Measurements from ENCODE around the gene KRTAP23-1. TPM values are rescaled to one million over a fixed set of nuclear protein-coding genes. Genes with fewer than 3 reads are reported as not detected.

Gene KRTAP23-1
- polyA plus RNA-seq, 1 experiment: not detected

DNA sequence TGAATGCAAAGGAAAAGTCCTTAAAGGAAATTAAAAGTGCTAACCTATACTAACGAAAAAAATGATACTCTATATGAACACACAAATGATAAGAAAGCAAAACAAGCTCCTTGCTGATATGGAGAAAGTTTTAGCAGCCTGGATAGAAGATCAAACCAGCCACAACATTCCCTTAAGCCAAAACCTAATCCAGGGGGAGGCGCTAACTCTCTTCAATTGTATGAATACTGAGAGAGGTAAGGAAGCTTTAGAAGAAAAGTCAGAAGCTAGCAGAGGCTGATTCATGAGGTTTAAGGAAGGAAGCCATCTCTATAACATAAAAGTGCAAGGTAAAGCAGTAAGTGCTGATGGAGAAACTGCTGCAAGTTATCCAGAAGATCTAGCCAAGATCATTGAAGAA is 3.4 kb downstream of the KRTAP23-1 start:
- H3K27ac ChIP-seq (ENCODE audit: low read depth, low read length): no peak overlapping the region
- no peak overlapping the region for H3K4me3 ChIP-seq (ENCODE audit: low read depth, low read length)
- CTCF ChIA-PET: no interaction called here
- H3K9me3 ChIP-seq (ENCODE audit: control insufficient read depth, insufficient read depth, low read length): peaks cover 18% of the 10 kb centered on the region
- H3K27me3 ChIP-seq (ENCODE audit: control insufficient read depth, insufficient read depth, low read length): no peaks in the 10 kb centered on the region
- no peak for DNase-seq (ENCODE audit: low read depth, low spot score)
- TF ChIP-seq CTCF (IDR thresholded peaks at IDR 0.05; ENCODE audit: low read depth, low read length): no peak
- POLR2A ChIA-PET: no interaction called here

DNA sequence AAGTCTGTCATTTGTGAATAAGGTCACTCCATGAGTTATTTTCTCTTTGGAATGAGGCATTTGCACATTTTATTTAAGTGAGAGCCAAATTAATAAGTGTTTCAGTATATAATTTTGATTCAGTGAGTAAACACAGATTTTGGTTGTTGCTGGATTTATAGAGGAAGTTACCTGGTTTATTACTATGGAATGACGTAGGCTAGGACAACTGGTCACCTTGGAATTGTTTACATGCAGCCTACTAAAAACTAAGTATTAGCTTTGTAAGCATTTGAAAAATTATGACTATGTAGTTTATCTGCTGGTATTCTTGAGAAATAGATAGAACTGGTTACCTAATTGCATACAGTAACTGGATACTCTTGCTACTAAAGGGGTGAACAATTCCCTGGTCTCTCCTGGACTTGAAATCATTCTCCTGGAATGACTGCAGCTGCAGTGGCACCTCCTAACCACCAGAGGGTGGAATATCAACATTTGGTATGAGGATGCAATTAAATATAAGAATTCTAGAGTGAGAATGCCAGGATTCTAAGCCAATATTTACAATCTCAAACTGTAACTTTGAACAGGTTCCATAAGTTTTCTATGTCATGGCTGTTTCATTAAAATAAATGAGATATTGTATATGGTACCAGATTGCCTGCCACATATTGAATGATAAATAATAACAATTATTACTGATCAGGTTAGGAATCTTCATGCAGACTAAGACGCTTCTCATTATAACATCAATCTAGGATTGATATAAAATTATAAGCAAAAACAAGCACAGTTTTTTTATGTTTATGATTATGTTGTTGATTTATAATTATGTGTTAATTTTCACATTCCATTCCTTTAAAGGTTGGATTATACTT is 7.5 kb downstream of the KRTAP23-1 start:
- peak; percentile 49 for TF ChIP-seq CTCF (IDR thresholded peaks at IDR 0.05; ENCODE audit: low read depth, low read length)
- ChIA-PET POLR2A (no interaction called here), CTCF (interaction anchor here (0.6 to 1.3 kb wide), 2 partner anchors 739 to 744 kb away, joined by 3 read pairs; no protein-coding TSS in a partner anchor)
- H3K27ac ChIP-seq (ENCODE audit: low read depth, low read length): no peak overlapping the region
- H3K27me3 ChIP-seq (ENCODE audit: control insufficient read depth, insufficient read depth, low read length): no peaks in the 10 kb centered on the region
- H3K4me3 ChIP-seq (ENCODE audit: low read depth, low read length): no peak overlapping the region
- peaks cover 19% of the 10 kb centered on the region for H3K9me3 ChIP-seq (ENCODE audit: control insufficient read depth, insufficient read depth, low read length)
- no peak for DNase-seq (ENCODE audit: low read depth, low spot score)

GRCh38 chr21:30338717-30339116 is 9.7 kb downstream of the KRTAP23-1 start:
- Histone ChIP-seq H3K9me3 (ENCODE audit: control insufficient read depth, insufficient read depth, low read length) (peaks cover 13% of the 10 kb centered on the region; the same call in 1 of the 2 replicates), H3K4me3 (ENCODE audit: low read depth, low read length) (no peak overlapping the region), H3K27ac (ENCODE audit: low read depth, low read length) (no peak overlapping the region), H3K27me3 (ENCODE audit: control insufficient read depth, insufficient read depth, low read length) (no peaks in the 10 kb centered on the region)
- POLR2A ChIA-PET: no interaction called here
- TF ChIP-seq CTCF (IDR thresholded peaks at IDR 0.05; ENCODE audit: low read depth, low read length): no peak
- DNase-seq (ENCODE audit: low read depth, low spot score): no peak
- CTCF ChIA-PET: interaction anchor here (0.7 kb wide), 1 partner anchor 843 kb away, joined by 7 read pairs; no protein-coding TSS in a partner anchor

DNA sequence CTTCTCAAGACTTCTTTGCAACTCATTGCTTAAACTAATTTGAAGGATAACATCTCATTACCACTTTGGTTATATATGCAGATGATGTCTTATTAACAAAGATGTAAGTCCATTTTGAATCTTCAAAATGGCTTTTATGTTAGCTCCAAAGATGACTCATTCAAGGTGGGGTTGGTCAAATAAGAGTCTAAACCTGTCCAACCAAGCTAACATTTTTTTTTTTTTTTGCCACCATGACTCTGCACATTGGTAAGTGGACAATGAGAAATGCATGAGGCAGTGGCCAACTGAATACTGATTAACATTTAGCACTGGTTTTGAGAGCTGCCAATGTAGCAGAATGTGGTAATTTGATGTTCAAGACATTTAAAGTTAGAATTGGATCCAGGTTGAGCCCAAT is 10.6 kb downstream of the KRTAP23-1 start:
- DNase-seq (ENCODE audit: low read depth, low spot score): no peak
- no peak for TF ChIP-seq CTCF (IDR thresholded peaks at IDR 0.05; ENCODE audit: low read depth, low read length)
- Histone ChIP-seq H3K27me3 (ENCODE audit: control insufficient read depth, insufficient read depth, low read length) (no peaks in the 10 kb centered on the region), H3K4me3 (ENCODE audit: low read depth, low read length) (no peak overlapping the region), H3K27ac (ENCODE audit: low read depth, low read length) (no peak overlapping the region), H3K9me3 (ENCODE audit: control insufficient read depth, insufficient read depth, low read length) (peaks cover 18% of the 10 kb centered on the region)
- ChIA-PET POLR2A (no interaction called here), CTCF (no interaction called here)

DNA sequence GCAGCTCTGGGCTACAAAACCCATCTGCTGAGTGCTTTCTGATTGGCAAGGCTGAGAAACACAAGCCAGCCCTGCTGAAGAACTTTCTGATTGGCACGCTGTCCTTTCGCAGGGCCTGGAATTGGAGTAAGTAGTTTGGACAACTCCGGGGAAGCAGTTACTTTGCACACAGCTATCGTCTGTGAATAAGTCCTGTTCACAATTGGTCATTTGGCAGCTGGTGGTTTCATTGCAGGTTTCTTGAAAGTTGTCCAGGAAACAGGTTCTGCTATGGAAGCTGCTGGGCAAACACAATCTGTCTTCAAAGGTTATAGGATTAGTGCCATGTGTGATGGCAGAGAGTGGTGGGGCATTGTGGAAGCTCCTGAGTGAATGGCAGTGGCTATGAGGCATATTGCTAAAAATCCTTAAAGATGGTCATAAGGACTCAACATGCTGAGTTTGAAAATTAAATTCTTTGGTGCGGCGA is 11.1 kb downstream of the KRTAP23-1 start, which contains the start of gene KRTAP27-1:
TSS of gene KRTAP27-1 (minus strand) at position 419 of the 469 bp plus-strand sequence. CDS start at position 393, 26 bp downstream.
- POLR2A ChIA-PET: no interaction called here
- Histone ChIP-seq H3K27ac (ENCODE audit: low read depth, low read length) (no peak within 1 kb of the TSS), H3K9me3 (ENCODE audit: control insufficient read depth, insufficient read depth, low read length) (peaks cover 18% of the 10 kb centered on the region), H3K4me3 (ENCODE audit: low read depth, low read length) (no peak within 1 kb of the TSS), H3K27me3 (ENCODE audit: control insufficient read depth, insufficient read depth, low read length) (no peaks in the 10 kb centered on the region)
- no peak for TF ChIP-seq CTCF (IDR thresholded peaks at IDR 0.05; ENCODE audit: low read depth, low read length)
- DNase-seq (ENCODE audit: low read depth, low spot score): no peak
- CTCF ChIA-PET: no interaction called here

Measured in AG04450 (cell line).